GM18511 (cell line): ENCODE measurements around the gene MYO1D.
A peak's percentile ranks its signal among the peaks of the same experiment; 100 is the strongest.

Source experiments
- ATAC-seq: cut with Tn5 transposase; IDR thresholded peaks from one replicate; pipeline ENCODE4 v1.9.1; 2021; ENCODE audit warnings: mild to moderate bottlenecking, moderate library complexity; ENCODE audit not compliant: unreplicated experiment

MYO1D gene

DNA sequence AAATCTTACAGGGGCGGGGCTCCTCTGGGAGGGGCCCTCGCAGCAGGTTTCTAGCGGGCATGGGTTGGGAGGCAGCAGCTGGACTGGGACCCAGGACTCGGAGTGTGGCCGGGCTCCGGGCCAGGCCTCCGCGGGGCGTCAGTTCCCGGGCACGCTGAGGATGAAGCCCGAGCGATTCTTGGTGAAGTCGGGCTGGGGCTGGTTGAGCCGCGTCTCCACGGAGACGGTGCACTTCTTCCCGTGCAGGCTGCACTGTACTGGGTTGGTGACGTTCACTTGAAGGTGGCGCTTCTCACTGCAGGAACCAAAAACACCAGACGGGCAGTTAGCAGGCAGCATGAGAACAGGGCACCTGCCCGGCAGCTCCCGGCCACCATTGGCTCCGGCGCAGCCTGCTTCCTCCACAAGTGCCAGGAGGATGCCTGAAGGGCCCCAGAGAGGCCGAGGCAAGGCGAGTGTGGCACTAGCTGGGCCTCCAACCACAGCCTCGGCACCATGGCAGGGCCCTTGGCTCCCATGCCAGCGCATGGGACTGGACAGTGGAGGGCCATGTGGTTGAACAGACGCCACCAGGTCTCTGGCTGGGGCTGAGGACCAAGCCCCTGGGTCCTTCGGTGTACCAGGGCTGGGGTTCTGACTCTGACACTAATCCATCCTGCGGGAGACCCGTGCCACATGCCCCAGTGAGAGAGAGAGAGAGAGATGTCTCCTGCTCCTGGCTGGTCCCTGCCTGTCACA, 382.1 kb downstream of the MYO1D start:
- no peak for ATAC-seq

DNA sequence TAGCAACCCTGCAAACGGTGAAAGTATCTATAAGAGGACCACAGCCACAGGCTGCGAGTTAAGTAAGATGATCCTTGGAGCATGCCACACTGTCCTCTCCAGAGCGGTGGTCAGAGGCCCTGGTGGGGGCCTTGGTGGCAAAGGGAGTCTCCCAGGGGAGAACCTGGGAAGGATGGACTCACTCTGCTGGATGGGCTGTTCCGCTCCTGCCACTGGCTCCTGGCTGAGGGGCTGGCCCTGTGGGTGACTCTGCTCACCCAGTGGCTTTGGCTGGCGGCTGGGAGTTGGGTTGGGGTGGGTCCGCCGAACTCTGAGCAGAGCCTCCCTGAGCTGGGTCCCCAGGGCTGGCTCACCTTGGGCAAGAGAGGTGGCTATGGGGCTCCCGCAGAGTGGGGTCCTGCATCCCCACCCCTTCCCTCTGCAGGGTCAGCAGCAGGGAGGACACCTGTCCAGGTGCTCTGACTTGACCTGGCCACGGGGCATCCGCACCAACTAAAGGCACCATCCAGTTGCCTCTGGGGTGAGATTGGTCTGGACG, 382.9 kb downstream of the MYO1D start:
- ATAC-seq, result no peak

DNA sequence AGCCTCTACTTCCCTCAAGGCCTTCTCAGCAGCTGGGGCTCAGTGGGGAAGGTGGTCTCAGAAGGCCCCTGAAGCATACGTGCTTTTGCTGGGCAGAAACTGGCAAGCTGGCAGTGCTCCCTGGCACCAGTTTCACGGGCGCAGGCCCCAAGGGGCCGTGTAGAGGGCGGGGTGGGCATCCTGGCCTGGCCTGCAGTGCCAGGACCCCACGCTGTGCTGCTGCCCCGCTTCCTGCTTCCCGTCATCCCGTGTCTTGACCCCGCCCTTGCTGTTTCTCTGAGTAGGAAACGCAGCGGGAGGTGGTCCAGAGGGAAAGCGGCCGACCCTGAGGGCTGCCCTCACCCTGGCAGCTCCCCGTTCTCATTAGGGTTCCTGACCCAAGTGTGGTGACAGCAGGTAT, 383.4 kb downstream of the MYO1D start:
- ATAC-seq, result no peak

DNA sequence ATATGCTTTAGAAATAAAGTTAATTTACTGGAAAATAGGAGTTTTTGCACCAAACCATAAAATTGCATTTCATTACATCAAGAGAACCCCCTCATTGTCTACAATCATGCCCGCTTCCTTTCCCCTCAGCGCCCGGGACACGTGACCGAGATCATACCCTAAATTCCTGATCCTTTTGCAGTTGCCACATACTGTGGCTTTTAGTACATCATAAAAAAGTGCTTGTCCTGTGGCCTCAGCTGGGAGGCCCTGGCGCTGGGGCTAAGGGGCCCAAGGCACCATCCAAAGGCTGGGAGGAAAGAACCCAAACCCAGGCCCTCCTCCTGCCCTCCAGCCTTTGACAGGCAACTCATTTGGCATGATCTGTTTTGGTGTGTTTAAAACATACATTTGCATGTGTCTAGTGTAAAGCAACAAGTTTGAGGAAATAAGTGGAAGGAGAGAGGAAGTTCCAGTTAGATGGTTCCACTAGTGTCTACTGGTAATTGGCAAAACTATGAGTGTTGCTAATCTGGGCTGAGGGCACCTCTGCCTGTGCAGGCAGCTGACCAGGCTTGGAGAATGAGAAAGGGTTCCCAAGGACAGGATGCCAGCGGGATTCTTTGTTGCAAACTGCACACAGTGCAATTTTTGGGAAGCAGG, 384.2 kb downstream of the MYO1D start:
- no peak for ATAC-seq

DNA sequence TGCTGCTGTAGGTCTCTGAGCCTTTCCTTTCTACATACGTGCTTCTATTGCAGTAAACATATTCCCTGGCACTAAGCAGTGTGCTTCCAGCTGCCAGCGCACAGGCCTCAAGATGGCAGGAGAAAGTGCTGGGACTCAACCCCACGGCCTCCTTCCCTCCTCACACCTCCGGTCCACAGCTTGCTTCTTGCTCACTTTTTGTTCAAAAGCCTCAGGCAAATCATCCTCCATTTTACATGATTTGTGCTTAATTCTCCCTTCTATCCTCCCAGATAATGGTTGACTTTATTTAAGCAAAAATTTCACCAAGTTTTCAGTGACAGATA, 384.7 kb downstream of the MYO1D start:
- ATAC-seq, result no peak

DNA sequence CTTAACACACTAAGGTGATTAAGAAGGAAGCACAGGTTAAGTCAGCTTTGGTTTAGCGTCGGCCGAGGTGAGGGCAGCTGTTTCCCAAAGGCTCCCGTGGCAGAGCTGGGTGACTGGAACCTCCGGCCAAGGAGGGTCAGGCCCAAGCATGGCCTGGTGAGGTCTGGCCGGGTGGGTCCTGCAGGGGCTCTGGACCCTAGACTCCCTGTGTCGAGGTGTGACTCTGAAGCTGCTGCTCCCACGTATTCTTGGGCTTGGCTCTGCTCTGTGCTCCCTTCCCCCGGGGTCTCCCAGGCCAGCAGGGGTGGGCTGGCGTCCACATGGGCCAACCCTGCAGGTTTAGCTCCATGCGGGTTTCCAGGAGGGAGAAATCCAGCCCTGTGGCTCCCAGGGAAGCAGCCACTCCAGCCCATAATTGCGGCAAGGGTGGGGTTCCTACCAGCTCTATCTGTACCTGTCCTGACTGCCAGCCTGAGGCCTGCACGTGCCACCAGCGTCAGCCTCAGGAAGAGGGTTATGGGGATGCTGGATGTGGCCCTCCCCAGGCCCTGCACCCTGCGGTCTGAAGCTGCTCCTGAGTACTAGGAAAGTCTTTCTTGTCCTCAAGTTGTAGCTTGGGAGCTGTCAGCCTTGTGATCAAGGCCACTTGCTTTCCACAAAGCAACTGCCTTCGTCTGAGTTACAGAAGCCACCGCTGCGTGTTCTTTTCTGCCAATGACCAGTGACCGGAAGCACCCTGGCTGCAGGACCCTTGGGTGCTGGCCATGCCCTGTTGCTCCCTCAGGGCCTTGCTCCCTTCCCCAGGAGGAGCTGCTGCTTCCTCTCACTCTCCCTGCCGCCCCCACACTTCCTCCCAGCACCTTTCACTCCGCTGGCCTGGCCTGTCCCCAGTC, 385.3 kb downstream of the MYO1D start:
- ATAC-seq, result no peak

DNA sequence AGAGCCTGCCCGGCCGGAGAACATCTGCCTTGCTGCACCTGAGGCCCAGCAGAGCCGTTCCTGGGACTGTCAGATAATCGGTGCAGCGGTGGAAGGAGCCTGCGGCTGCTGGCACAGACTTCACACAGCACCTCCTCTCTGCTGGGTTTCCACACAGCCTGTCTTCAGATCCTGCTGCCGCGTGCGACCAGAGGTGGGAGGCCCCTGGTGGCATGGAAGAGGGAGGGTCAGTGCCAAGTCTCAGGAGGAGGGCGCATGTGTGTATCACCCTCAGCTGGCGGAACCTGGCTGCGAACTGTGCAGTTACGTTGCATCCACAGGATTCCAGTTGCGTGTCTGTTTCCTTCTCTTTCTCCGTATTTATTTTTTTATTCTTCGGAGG, 386.8 kb downstream of the MYO1D start:
- ATAC-seq, result no peak

DNA sequence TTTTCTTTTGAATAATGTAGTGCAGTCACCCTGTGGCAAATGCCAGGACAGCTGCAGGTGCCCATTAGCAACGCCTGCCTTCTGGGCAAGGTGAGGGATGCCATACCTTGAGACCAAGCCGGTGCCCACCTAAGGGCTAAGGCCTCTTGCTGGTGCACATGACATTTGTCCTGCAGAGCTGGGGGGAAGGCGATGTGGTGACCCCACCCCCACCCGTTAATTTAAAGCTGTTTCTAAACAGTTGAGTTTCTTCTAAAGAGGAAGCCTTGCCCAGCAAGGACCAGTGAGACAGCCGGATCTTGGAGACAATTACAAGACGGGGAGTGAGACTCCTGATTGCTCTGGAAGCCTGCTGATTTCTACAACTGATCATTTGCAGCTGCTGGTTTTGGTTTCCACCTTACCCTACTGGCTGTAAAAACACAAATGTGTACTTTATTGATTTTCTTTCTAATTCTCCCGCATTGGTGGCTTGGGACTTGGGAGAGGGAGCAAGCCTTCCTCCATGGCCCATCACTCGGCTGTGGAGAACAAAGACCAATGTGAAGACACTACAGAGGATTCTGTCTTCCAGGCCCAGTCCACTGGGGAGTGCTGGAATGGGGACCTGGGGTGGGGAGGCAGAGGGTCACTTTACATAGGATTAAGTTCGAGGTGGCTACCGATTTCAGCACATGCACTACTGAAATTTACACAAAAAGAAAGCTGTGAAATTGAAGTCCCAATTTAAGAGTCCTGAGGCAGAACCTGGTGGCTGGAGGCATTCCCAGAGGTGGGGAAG, 387.4 kb downstream of the MYO1D start:
- ATAC-seq, result no peak

DNA sequence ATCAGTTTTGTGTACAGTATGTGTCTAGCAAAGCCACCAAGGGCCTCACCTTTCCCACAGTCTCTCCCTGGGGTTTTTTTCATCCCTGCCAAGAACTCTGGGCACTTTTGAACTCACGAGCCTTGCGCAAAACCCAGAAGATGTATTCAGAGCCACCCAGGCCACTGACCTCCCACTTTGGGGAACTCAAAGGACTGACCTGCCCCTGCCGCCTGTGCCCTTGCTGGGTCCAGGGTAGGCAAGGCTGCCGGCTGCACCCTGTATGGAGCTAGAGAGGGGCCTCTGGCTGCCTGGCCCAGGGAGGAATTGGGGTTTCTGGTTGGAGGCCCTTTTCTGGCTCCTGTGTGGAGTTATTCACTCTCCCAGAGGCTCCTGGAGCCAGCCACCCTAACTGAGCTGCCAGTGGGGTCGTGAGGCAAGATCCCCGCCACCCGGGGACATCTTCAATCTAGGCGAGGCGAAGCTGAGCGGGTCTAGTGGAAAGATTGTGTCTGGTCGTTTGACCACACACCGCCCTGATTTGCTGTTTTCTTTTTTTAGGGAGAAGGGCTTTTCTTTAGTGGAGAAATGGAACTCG, 388.2 kb downstream of the MYO1D start:
- no peak for ATAC-seq

DNA sequence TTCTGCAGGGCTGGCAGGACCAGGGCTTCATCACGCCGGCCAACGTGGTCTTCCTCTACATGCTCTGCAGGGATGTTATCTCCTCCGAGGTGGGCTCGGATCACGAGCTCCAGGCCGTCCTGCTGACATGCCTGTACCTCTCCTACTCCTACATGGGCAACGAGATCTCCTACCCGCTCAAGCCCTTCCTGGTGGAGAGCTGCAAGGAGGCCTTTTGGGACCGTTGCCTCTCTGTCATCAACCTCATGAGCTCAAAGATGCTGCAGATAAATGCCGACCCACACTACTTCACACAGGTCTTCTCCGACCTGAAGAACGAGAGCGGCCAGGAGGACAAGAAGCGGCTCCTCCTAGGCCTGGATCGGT, 388.8 kb downstream of the MYO1D start:
- no peak for ATAC-seq

DNA sequence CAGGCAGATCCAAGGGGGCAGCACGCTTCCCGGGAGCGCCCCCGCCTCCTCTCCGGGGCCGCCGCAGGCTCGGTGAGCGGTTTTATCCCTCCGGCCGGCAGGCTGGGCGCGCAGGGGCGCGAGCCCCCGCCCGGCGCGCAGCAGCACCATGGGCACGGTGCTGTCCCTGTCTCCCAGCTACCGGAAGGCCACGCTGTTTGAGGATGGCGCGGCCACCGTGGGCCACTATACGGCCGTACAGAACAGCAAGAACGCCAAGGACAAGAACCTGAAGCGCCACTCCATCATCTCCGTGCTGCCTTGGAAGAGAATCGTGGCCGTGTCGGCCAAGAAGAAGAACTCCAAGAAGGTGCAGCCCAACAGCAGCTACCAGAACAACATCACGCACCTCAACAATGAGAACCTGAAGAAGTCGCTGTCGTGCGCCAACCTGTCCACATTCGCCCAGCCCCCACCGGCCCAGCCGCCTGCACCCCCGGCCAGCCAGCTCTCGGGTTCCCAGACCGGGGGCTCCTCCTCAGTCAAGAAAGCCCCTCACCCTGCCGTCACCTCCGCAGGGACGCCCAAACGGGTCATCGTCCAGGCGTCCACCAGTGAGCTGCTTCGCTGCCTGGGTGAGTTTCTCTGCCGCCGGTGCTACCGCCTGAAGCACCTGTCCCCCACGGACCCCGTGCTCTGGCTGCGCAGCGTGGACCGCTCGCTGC, 389.3 kb downstream of the MYO1D start:
- no peak for ATAC-seq

DNA sequence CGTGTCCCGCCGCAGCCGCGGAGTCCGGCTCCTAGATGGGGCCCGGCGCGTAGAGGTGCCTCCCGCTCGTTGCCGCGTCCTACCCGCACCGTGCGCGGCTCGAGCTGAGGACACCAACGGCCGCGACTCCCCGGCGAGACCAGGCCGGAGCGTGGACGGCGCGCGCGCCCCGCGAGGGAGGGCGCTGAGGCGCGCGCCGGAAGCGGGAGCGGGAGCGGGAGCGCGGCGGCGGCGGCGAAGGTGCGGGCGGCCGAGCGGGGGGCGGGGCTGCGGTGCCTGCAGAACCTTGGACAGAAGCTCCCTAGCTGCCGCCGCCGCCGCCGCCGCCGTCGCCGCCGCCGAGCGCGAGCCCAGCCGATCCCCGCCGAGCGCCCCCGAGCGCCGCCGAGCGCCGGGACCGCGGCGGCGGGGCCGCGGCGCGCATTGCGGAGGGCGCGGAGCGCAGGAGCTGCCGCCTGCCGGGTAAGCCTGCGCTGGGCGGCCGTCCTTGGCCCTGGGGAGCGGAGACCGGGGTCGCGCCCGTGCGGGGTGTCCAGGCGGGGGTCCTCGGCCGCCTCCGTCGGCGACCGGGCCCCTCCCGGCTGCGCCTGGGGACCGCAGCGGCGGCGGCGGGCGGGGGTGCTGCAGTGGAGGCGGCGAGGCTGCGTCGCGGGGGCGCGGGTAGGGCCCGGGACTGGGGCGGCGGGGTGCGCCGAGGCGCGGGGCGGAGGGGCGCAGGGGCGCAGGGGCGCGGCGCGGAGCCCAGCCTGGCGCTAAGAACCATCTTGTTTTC, 390.0 kb downstream of the MYO1D start, which contains the start of gene CDK5R1:
TSS of gene CDK5R1 (plus strand) at position 293 of the 772 bp plus-strand sequence. CDS start 628 bp downstream, outside the sequence.
- ATAC-seq, result peak; percentile 57

DNA sequence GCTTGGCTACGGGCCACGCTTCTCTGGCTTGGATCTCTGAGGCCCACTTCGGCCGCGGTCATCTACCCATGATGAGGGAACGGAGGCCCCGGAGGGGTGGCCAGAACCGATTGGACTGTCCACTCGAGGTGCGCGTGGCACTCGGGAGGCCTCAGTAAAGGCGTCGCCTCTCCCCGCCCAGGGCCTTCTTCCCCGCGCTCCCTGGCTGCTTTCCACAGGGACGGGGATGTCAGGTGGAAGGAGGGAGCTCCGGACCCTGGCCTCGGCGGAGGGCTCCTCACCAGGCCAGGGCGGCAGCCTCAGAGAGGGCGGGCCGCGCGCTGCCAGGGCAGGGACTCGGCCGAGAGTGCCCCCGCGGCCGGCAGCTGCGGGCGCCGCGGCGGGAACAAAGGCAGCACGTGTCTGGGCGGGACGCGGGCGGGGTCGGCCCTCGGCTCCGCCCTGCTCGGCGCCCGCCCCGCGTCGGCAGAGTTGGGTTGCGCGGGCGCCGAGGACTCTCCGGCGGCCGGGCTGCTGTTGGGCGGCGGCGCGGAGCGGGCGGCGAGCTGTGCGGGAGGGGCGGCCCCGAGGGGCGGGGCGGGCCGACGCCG, 390.7 kb downstream of the MYO1D start:
- peak; percentile 56 for ATAC-seq

DNA sequence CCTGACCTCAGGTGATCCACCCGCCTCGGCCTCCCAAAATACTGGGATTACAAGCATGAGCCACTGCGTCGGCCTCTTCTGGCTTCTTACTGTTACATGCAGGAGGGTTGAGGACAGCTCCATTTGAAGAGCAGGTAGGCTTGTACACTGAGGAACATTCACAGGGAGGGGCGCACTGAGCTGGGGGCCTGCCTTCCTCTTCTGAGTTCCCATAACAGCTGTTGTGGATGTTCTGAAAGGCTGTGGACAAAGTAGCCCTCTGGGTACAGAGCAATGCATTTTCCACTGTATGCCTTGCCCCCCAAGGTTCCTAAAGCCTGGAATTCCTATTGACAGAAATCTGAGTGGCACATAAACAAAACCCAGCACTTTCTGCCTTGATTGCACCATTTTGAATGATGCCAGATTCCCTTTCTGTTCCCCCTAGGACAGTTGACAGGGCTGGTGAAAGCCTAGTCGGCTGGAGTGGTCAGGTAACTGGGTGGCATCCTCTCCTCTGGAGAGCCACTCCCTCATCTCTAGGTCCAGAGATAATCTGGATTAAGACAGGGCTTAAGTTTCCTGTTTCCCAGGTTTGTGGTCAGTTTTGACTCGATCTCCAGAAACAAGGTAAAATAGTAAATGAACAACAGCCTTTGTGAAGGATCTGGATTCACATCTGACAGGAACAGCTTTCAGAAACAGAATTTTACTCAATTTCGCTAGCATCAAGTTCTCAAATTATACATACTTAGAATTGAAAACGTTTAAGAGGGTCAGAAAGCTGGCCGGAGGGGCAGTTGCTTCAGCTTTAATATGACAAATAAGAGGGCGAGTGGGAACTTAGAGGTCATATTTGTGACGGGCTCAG, 391.4 kb downstream of the MYO1D start:
- no peak for ATAC-seq

DNA sequence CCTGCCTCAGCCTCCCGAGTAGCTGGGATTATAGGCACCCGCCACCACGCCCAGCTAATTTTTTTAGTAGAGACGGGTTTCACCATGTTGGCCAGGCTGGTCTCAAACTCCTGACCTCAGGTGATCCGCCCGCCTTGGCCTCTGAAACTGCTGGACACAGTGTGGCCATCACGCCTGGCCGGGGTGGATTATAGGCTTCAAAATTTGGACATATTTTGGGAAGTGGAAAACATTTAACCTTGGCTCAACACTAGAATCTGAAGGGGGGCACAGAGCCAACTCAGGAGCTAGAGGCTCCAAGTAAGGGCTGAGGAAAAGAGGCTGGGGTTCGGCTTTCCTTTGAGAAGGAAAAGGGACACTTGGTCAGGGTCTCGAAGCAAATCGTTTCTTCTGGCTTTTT, 392.3 kb downstream of the MYO1D start:
- no peak for ATAC-seq

DNA sequence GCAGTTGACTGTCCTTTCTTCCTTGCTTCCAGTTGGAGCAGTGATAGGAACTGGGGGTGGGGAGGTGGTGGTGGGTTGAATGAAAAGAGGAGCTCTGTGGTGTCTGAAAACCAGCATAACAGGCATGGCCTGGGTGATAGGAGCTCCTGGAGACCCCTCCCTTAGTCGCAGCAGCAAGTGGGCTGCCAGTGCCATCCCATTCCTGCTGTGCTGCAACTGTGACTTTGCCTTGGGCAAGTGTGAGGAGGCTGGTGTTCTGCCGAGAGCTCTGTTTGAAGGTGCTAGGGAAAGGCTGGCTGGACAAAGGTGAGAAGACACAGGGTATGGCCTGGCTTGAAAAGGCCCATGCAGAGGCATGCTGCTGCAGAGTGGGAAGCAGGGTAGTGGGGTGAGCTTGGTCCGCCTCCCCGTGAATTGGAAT, 392.9 kb downstream of the MYO1D start:
- no peak for ATAC-seq

DNA sequence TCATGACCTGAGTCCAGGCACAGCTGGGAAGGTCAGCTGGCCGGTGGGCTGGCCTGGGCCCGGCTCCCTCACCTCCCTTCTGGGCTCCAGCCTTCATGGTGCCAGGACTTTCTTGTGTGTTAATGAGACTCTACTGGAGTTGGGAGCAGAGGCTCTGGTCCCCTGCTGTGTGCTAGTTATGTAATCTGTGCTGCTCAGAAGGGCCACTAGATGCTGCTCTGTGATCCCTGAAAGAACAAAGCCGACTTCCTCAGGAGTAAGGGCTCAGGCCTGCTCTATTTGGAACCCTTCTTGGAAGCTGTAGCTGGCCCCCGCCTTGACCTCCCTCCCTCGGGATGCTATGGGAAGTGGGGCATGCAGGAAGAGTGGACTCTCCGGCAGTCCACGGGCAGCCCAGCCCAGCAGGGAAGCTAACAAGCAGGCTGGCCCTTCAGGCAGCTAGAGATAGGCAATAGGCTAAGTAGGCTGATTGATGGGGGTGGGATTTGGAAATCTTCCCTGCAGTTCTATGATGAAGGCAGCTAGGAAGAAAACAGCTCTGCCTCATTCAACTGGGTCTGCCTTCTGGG, 393.4 kb downstream of the MYO1D start:
- ATAC-seq, result peak; percentile 41
